Endothelial cell of umbilical vein (primary cell): ENCODE results near the gene COL5A1. TPM values are rescaled to one million over a fixed set of nuclear protein-coding genes. Genes with fewer than 3 reads are reported as not detected.
A peak's percentile ranks its signal among the peaks of the same experiment; 100 is the strongest.

Source experiments
- BruUV-seq: library from RNA; stranded (reverse); fragments of 400-500 nt; replicated peaks from 2 replicates; lab custom pipeline; 2021; lab: Mats Ljungman, UMichigan
- CTCF ChIA-PET: fragments of 300-600, 350-600 bp; sonication (Branson Sonifier 250); formaldehyde crosslinking; loops from one replicate; lab custom pipeline; 2021; ENCODE audit warnings: antibody characterized with exemption, inconsistent platforms; lab: Charles Lee
- POLR2A ChIA-PET: fragments of 300-600, 350-600 bp; sonication (Branson Sonifier 250); formaldehyde crosslinking; loops from one replicate; lab custom pipeline; 2021; ENCODE audit warnings: antibody characterized with exemption, inconsistent platforms; lab: Charles Lee
- DNase-seq: peaks from one replicate; pipeline ENCODE4 v3.0.0-alpha.2; 2011; ENCODE audit warnings: low read depth, low spot score
- FAIRE-seq: peaks from 2 replicates; lab custom pipeline; 2011; peaks lifted over from hg19 to GRCh38; lab: Jason Lieb, UNC
- H2AFZ ChIP-seq: 2 replicates; pipeline ENCODE4 v1.6.0; 2012; ENCODE audit warnings: low read depth, low read length, control low read depth, inconsistent platforms
- H3K27ac ChIP-seq: 2 replicates; pipeline ENCODE4 v1.5.1; 2011; ENCODE audit warnings: low read depth, mild to moderate bottlenecking, control low read depth, low read length, moderate library complexity; ENCODE audit not compliant: insufficient read depth
- H3K27me3 ChIP-seq, 2 experiments: 2 replicates each; pipeline versions ENCODE4 v1.6.0 to v1.6.1; 2011; ENCODE audit warnings: low read length in 2 of 2, mixed read lengths in 1 of 2; ENCODE audit not compliant: control insufficient read depth in 2 of 2, insufficient read depth in 2 of 2
- H3K36me3 ChIP-seq, 2 experiments: 2 replicates in 1 of 2; 3 replicates in 1 of 2; pipeline ENCODE4 v1.5.1; 2011; ENCODE audit warnings: low read length in 2 of 2, mild to moderate bottlenecking in 1 of 2, moderate library complexity in 1 of 2; ENCODE audit not compliant: control insufficient read depth in 2 of 2, insufficient read depth in 2 of 2; ENCODE audit errors: extremely low read depth in 1 of 2
- H3K4me1 ChIP-seq: 3 replicates; pipeline ENCODE4 v1.5.1; 2011; ENCODE audit warnings: mild to moderate bottlenecking, low read length; ENCODE audit not compliant: control insufficient read depth, insufficient read depth; ENCODE audit errors: extremely low read depth
- H3K4me2 ChIP-seq: 2 replicates; pipeline ENCODE4 v1.6.1; 2011; ENCODE audit warnings: low read length, control low read depth, mixed read lengths; ENCODE audit not compliant: insufficient read depth
- H3K4me3 ChIP-seq, 3 experiments: fragments of 200-600 bp in 1 of 3; sonication (generic), shearing (Covaris generic) in 1 of 3; replicated peaks in 1 of 3; 2 replicates each; pipeline ENCODE4 v1.5.1; 2011 to 2016; ENCODE audit warnings: control low read depth in 3 of 3, low read length in 3 of 3, mild to moderate bottlenecking in 2 of 3, inconsistent platforms in 1 of 3, low read depth in 1 of 3, moderate library complexity in 1 of 3; ENCODE audit not compliant: insufficient read depth in 1 of 3
- H3K79me2 ChIP-seq: 2 replicates; pipeline ENCODE4 v1.6.0; 2012; ENCODE audit warnings: low read length, inconsistent platforms; ENCODE audit not compliant: control insufficient read depth, insufficient read depth
- H3K9ac ChIP-seq: replicated peaks from 2 replicates; pipeline ENCODE3; 2011; ENCODE audit warnings: low read length, control low read depth; ENCODE audit not compliant: insufficient read depth; ENCODE audit errors: extremely low read depth
- H3K9me1 ChIP-seq: replicated peaks from 3 replicates; pipeline ENCODE4 v1.6.0; 2011; ENCODE audit warnings: mild to moderate bottlenecking, low read length; ENCODE audit not compliant: control insufficient read depth, insufficient read depth; ENCODE audit errors: extremely low read depth
- H3K9me3 ChIP-seq: replicated peaks from 2 replicates; pipeline ENCODE4 v1.5.1; 2012; ENCODE audit warnings: low read length, inconsistent platforms; ENCODE audit not compliant: control insufficient read depth, insufficient read depth
- H4K20me1 ChIP-seq: replicated peaks from 2 replicates; pipeline ENCODE3; 2011; ENCODE audit warnings: mild to moderate bottlenecking, low read length; ENCODE audit not compliant: control insufficient read depth, insufficient read depth; ENCODE audit errors: extremely low read depth
- CTCF ChIP-seq, 2 donors: IDR thresholded peaks; 1 replicate in 1 of 2; 2 replicates in 1 of 2; pipeline ENCODE4 v1.5.1; 2011; ENCODE audit warnings: low read length in 2 of 2, mild to moderate bottlenecking in 2 of 2, moderate library complexity in 2 of 2, control low read depth in 1 of 2, inconsistent platforms in 1 of 2, low read depth in 1 of 2; ENCODE audit not compliant: insufficient read depth in 1 of 2; ENCODE audit errors: extremely low read depth in 1 of 2
- FOS ChIP-seq: IDR thresholded peaks from 2 replicates; pipeline ENCODE4 v1.6.1; 2011; ENCODE audit warnings: mild to moderate bottlenecking, low read length, moderate library complexity, borderline replicate concordance; ENCODE audit not compliant: insufficient read depth
- MAX ChIP-seq: IDR thresholded peaks from 2 replicates; pipeline ENCODE4 v1.6.1; 2011; ENCODE audit not compliant: insufficient read depth, insufficient read length
- MYC ChIP-seq: IDR thresholded peaks from one replicate; pipeline ENCODE4 v1.6.1; 2011; ENCODE audit warnings: mild to moderate bottlenecking, low read depth, low read length
- dilution Hi-C: fragments of 300-500 bp; cut with MboI; formaldehyde crosslinking; loops from one replicate; pipeline ENCODE4 v1.15.0; 2019; ENCODE audit warnings: low sequenced_read_pairs; ENCODE audit not compliant: extremely low pct_ligation_motif_present
- intact Hi-C: fragments of 100-400 bp; cut with micrococcal nuclease; formaldehyde crosslinking; loops from one replicate; pipeline ENCODE4 v1.10.0; 2022
- polyA plus RNA-seq, 4 experiments: library from polyadenylated mRNA; depleted of rRNA in 3 of 4; stranded (reverse) in 3 of 4; unstranded in 1 of 4; fragments of >200 nt; gene quantifications; 2 replicates each; pipeline versions ENCODE4 v1.2.1 to v1.2.3, GENCODE V29; 2011 to 2012; ENCODE audit warnings: missing spikeins in 1 of 4
- total RNA-seq: library from RNA; stranded (reverse); gene quantifications from 2 replicates; pipeline ENCODE4 v1.2.3, GENCODE V29; 2021

Gene COL5A1
- total and polyA plus RNA-seq, 2 donors (not counting 3 experiments of a cell fraction or from before 2014, with no cell fraction given): 97.4 to 175 TPM

- H3K4me3 ChIP-seq: no peak overlapping the region
- no peaks in the 10 kb centered on the region for H3K9me1 ChIP-seq
- peaks cover 12% of the 10 kb centered on the region for H3K4me1 ChIP-seq
- intact Hi-C loops: no loop called here
- ChIA-PET CTCF (interaction anchor here (1.1 kb wide), 1 partner anchor 199 kb away, joined by 4 read pairs; no protein-coding TSS in a partner anchor), POLR2A (no interaction called here)
- H3K27ac ChIP-seq: no peak overlapping the region
- H3K79me2 ChIP-seq: peaks cover 46% of the 10 kb centered on the region
- H3K4me2 ChIP-seq: no peak overlapping the region
- TF ChIP-seq MYC (no peak), MAX (no peak), CTCF (IDR thresholded peaks at IDR 0.05; ENCODE audit: extremely low read depth in 1 of 2, insufficient read depth in 1 of 2, low read depth in 1 of 2, low read length in 2 of 2) (no peak), FOS (peak; percentile 29)
- H4K20me1 ChIP-seq: no peaks in the 10 kb centered on the region
- H3K36me3 ChIP-seq: peaks cover 0 to 6% of the 10 kb centered on the region in 2 experiments
- BruUV-seq: no TSS peak
- no peak overlapping the region for H3K9ac ChIP-seq
- no peak overlapping the region for H2AFZ ChIP-seq
- no peaks in the 10 kb centered on the region for H3K27me3 ChIP-seq
- H3K9me3 ChIP-seq: no peaks in the 10 kb centered on the region
- DNase-seq (no peak), FAIRE-seq (no peak)
- dilution Hi-C loops: no loop called here
These were observed 7.3 kb downstream of the COL5A1 start for GRCh38 chr9:134648701-134649530.
